GM12892 (cell line): ENCODE data around the gene CYP1B1.
"Not testable (repeated sequence)": the region's sequence is repeated elsewhere in the genome, so short reads cannot be mapped to it uniquely, and the experiment has no call there.

Source experiments
- POLR2A ChIP-seq: IDR thresholded peaks from 2 replicates; pipeline ENCODE4 v1.6.1; 2011; ENCODE audit warnings: low read depth, low read length, control low read depth
- POLR2AphosphoS5 ChIP-seq: IDR thresholded peaks from 2 replicates; pipeline ENCODE4 v1.6.1; 2011; ENCODE audit warnings: low read depth, low read length, control low read depth

DNA sequence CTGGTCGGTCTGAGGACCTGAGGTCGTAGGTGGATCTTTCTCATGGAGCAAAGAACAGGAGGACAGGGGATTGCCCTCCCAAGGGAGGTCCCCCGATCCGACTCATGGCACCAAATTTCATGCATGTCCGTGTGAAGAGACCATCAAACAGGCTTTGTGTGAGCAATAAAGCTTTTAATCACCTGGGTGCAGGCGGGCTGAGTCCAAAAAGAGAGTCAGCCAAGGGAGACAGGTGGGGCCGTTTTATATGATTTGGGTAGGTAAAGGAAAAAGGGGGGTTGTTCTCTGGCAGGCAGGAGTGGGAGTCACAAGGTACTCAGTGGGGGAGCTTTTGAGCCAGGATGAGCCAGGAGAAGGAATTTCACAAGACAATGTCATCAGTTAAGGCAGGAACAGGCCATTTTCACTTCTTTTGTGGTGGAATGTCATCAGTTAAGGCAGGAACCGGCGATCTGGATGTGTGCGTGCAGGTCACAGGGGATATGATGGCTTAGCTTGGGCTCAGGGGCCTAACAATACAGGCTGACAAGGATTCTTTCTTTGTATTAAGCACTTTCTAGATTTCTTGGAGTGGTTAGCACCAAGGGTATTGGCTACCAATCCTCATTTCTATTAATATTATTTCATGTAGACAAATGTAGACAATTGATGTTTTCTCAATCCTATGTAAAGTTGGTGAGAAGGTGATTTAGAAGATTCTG lies 10.2 kb upstream of the CYP1B1 start:
- not testable (repeated sequence) for TF ChIP-seq POLR2A, POLR2AphosphoS5
